Measurements from ENCODE around the gene GSK3B. TPM values are rescaled to one million over a fixed set of nuclear protein-coding genes. Genes with fewer than 3 reads are reported as not detected.

The GSK3B gene
- total and polyA plus RNA-seq, 4 donors, result 11.0 to 64.9 (median 30.6) TPM

- Histone ChIP-seq H3K4me3 (no peak overlapping the region), H3K27me3 (ENCODE audit: control insufficient read depth in 3 of 3, insufficient read depth in 3 of 3, low read length in 2 of 3) (no peaks in the 10 kb centered on the region), H3K27ac (ENCODE audit: low read depth in 1 of 2, low read length in 1 of 2) (no peak overlapping the region), H3K36me3 (ENCODE audit: control insufficient read depth in 4 of 4, insufficient read depth in 4 of 4, low read length in 4 of 4) (no peaks in the 10 kb centered on the region), H3K9me3 (ENCODE audit: control insufficient read depth in 4 of 4, insufficient read depth in 3 of 4, low read length in 3 of 4) (no peaks in the 10 kb centered on the region), H3K4me1 (ENCODE audit: control insufficient read depth in 5 of 5, insufficient read depth in 5 of 5, low read length in 5 of 5) (peaks cover 0 to 16% (median 0%) of the 10 kb centered on the region in 5 donors), H3K9ac (ENCODE audit: insufficient read depth in 1 of 2, low read length in 2 of 2) (no peak overlapping the region)
- TF ChIP-seq CTCF (IDR thresholded peaks at IDR 0.05; ENCODE audit: control extremely low read depth, extremely low read depth), result no peak
- WGBS, 2 donors, result 85% methylated on average over 2 of the region's 2 CpGs
- no peak for DNase-seq
- ATAC-seq (ENCODE audit: insufficient read depth, low FRiP score), result no peak
Observed at GRCh38 chr3:119944091-119944490, 150.2 kb downstream of the GSK3B start.

- Histone ChIP-seq H3K4me3 (no peak overlapping the region), H3K27ac (ENCODE audit: low read depth in 1 of 2, low read length in 1 of 2) (no peak overlapping the region), H3K9ac (ENCODE audit: insufficient read depth in 1 of 2, low read length in 2 of 2) (no peak overlapping the region), H3K36me3 (ENCODE audit: control insufficient read depth in 4 of 4, insufficient read depth in 4 of 4, low read length in 4 of 4) (no peaks in the 10 kb centered on the region), H3K9me3 (ENCODE audit: control insufficient read depth in 4 of 4, insufficient read depth in 3 of 4, low read length in 3 of 4) (no peaks in the 10 kb centered on the region), H3K27me3 (ENCODE audit: control insufficient read depth in 3 of 3, insufficient read depth in 3 of 3, low read length in 2 of 3) (no peaks in the 10 kb centered on the region), H3K4me1 (ENCODE audit: control insufficient read depth in 5 of 5, insufficient read depth in 5 of 5, low read length in 5 of 5) (peaks cover 0 to 7% (median 0%) of the 10 kb centered on the region in 5 donors)
- TF ChIP-seq CTCF (IDR thresholded peaks at IDR 0.05; ENCODE audit: control extremely low read depth, extremely low read depth), result no peak
- ATAC-seq (ENCODE audit: insufficient read depth, low FRiP score), result no peak
- no peak for DNase-seq
- 96 to 98% methylated on average over 1 of the region's 1 CpG for WGBS, 2 donors
Observed at GRCh38 chr3:119939077-119939476, 155.2 kb downstream of the GSK3B start.

GRCh38 chr3:119937229-119937628 lies 157.0 kb downstream of the GSK3B start:
- ATAC-seq (ENCODE audit: insufficient read depth, low FRiP score), result no peak
- no peaks in the 10 kb centered on the region for H3K36me3 ChIP-seq (ENCODE audit: control insufficient read depth in 4 of 4, insufficient read depth in 4 of 4, low read length in 4 of 4)
- H3K4me3 ChIP-seq, result no peak overlapping the region
- DNase-seq, result no peak
- TF ChIP-seq CTCF (IDR thresholded peaks at IDR 0.05; ENCODE audit: control extremely low read depth, extremely low read depth), result no peak
- peaks cover 0 to 7% (median 0%) of the 10 kb centered on the region in 5 donors for H3K4me1 ChIP-seq (ENCODE audit: control insufficient read depth in 5 of 5, insufficient read depth in 5 of 5, low read length in 5 of 5)
- H3K9ac ChIP-seq (ENCODE audit: insufficient read depth in 1 of 2, low read length in 2 of 2), result no peak overlapping the region
- WGBS, 2 donors, result 72 to 84% methylated on average over 2 of the region's 2 CpGs
- no peak overlapping the region for H3K27ac ChIP-seq (ENCODE audit: low read depth in 1 of 2, low read length in 1 of 2)
- no peaks in the 10 kb centered on the region for H3K27me3 ChIP-seq (ENCODE audit: control insufficient read depth in 3 of 3, insufficient read depth in 3 of 3, low read length in 2 of 3)
- H3K9me3 ChIP-seq (ENCODE audit: control insufficient read depth in 4 of 4, insufficient read depth in 3 of 4, low read length in 3 of 4), result no peaks in the 10 kb centered on the region

- H3K4me3 ChIP-seq, result no peak overlapping the region
- 80 to 91% methylated on average over 3 of the region's 3 CpGs for WGBS, 2 donors
- H3K27me3 ChIP-seq (ENCODE audit: control insufficient read depth in 3 of 3, insufficient read depth in 3 of 3, low read length in 2 of 3), result no peaks in the 10 kb centered on the region
- peaks cover 0 to 4% (median 0%) of the 10 kb centered on the region in 5 donors for H3K4me1 ChIP-seq (ENCODE audit: control insufficient read depth in 5 of 5, insufficient read depth in 5 of 5, low read length in 5 of 5)
- H3K9ac ChIP-seq (ENCODE audit: insufficient read depth in 1 of 2, low read length in 2 of 2), result no peak overlapping the region
- no peaks in the 10 kb centered on the region for H3K36me3 ChIP-seq (ENCODE audit: control insufficient read depth in 4 of 4, insufficient read depth in 4 of 4, low read length in 4 of 4)
- H3K27ac ChIP-seq (ENCODE audit: low read depth in 1 of 2, low read length in 1 of 2), result no peak overlapping the region
- ATAC-seq (ENCODE audit: insufficient read depth, low FRiP score) (no peak), DNase-seq (no peak)
- no peaks in the 10 kb centered on the region for H3K9me3 ChIP-seq (ENCODE audit: control insufficient read depth in 4 of 4, insufficient read depth in 3 of 4, low read length in 3 of 4)
- TF ChIP-seq CTCF (IDR thresholded peaks at IDR 0.05; ENCODE audit: control extremely low read depth, extremely low read depth), result no peak
Observed at GRCh38 chr3:119934249-119934648, 160.0 kb downstream of the GSK3B start.
